NCI-H526 (cell line): ENCODE results near the gene SMC5.
A peak's percentile ranks its signal among the peaks of the same experiment; 100 is the strongest.
"Not testable (repeated sequence)": the region's sequence is repeated elsewhere in the genome, so short reads cannot be mapped to it uniquely, and the experiment has no call there.

Experiments
- DNase-seq, 2 experiments: peaks; one replicate each; lab custom pipeline; 2025; lab: John Stamatoyannopoulos, UW

Gene SMC5

DNA sequence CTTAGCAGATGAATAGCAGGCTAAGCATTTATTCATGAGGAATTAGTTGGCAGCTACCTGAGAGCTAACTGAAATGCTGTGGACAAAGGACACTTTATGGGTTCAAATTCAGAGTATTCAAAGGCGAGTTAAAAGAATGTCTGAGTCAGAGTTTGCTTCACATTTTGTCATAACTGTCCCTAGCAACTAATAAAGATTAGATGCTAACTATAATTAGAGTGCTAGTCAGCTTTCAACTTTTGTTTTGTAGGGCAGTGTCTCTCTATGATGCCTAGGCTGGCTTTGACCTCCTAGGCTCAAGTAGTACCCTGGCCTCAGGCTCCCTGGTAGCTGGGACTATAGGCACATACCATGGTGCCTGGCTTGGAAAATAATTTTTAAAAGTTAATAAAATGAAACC is 4.6 kb downstream of the SMC5 start:
- no peak for DNase-seq

DNA sequence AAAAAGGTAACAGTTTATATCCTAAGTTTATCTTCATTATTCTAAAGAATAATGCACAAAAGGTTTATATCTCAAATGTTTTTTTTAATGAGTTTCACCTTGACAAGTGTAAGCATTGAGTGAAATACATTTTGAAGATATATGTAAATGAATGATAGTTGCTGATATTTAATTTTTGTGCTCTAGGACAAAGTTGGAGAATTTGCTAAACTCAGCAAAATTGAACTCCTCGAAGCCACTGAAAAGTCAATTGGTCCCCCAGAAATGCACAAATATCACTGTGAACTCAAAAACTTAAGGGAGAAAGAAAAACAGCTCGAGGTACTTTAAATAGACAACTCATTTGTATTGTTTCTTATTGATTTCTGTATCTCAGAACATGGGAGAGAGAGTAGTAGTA is 19.5 kb downstream of the SMC5 start:
- no peak for DNase-seq

DNA sequence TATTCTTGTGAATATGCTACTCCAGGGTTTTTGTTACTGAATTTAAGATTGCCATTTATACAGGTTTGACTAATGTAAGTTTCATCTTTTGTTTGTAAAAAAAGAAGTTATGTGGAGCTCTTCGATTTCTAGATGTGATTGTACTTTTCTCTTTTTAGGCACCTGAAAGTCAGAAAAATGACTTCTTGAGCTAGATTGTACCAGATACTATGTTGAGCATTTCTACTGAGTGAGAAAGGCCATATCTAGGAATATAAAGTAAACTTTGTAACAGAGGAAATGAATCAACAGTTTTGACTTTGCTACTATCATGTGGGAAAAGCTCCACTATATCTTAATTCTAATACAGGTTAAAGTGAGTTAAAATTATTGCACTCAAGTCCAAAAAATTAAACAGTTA is 25.1 kb downstream of the SMC5 start:
- DNase-seq, result no peak

DNA sequence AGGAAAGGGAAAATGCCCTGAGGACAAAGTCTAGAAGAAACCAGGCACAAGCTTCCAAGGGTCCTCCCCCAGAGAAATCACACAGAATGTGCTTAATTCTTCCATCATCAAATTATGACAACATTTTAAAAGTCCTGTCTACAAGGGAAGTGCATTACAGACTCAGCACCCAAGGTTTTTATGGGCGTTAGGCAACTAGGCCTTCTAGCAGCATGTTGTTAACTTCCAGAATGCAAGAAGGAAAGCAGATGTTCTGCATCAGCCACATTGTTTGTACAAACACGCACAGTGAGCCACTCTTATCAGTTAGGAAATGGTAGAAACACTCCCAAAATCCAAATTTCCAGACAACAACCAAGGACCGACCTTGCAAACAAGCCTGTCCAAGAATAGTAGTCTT is 26.5 kb downstream of the SMC5 start:
- DNase-seq, result no peak

DNA sequence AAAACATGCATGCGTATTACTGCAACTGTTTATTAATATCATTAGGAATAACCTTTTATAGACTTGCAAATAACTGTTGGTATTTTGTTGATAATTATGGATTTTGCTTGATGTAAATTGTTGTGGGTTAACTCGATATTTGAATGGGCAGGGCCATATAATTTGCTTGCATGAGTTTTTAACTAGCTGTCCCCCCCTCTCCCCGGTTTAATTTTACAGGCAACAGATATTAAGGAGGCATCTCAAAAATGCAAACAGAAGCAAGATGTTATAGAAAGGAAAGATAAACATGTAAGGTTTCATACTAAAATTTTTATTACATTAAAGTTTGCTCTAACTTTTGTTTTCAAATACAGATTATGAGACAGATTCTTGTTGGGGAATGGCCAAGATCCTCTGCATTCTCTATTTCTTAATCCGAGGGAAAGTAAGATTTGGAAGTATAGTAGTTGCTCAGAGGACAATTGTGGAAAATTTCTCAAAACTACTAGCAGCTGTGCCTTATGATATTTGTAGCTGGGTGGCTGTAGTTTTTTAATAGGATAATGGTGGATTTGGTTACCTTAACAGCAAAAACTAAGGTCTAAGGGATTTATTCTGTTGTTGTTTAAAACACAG is 27.3 kb downstream of the SMC5 start:
- no peak for DNase-seq

DNA sequence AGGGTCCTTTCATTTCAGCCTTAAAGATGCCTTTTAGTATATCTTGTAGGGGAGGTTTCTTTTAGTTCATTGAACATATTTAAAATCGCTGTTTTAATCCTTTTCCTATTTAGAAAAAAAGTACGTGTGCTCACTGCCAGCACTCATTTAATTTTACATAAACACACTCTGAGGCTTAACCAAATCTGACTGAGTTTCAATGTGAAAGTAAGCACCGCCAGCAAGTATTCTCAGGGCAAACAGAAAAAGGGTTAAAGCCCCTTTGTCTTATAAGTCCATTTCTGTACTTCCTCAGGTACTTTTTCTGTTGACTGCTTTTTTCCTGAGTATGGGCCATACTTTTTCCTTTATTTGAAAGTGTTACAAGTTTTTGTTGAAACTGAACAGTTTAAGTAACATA is 31.8 kb downstream of the SMC5 start:
- DNase-seq, result no peak

DNA sequence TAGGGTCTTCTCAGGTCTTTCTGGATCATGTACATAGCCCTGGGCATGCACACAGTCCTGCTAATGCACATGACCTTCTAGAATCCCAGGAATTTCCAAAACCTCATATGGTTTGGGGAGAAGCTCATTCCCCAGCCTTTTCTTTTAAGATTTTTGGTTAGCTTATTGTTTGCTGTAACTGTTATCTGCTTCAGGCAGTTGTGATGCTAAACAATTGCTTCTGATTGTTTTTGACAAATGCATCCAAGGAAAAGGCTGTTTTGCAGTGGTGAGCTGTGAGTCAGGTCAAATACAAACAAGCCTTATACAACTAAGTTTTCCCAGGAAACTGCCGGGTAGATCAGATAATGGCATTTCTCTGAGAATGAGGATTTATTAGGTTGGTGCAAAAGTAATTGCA is 32.7 kb downstream of the SMC5 start:
- no peak for DNase-seq

DNA sequence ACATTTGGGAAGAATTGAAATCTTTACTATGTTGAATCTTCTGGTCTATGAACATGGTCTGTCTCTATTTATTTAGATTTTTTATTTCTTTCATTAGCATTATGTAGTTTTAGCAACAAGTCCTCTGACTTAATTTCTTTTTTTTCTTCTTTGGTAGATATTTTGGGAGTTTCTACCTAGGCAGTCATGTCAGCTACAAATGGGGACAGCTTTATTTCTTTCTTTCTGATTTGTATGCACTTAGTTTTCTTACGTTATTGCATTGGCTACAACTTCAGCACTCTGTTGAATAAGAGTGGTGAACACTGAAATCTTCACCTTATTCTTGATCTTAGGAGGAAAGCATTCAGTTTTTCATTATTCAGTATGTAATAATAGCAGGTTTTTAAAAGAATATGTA is 33.5 kb downstream of the SMC5 start:
- DNase-seq, result no peak

DNA sequence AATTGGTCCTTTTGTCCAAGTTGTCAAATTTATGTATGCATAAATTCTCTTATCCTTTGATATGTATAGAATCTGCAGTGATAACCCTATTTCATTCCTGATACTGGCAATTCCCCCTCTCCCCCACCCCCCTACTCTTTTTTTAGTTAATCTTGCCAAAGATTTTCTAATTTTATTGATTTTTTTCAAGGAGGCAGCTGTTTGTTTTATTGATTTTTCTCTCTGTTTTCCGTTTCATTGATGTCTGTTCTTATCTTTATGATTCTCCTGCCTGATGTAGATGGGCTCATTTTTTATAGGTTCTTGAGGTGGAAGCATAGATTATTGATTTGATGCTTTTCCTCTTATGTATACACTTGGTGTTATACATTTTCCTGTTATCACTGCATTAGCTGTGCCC is 34.4 kb downstream of the SMC5 start:
- no peak for DNase-seq

DNA sequence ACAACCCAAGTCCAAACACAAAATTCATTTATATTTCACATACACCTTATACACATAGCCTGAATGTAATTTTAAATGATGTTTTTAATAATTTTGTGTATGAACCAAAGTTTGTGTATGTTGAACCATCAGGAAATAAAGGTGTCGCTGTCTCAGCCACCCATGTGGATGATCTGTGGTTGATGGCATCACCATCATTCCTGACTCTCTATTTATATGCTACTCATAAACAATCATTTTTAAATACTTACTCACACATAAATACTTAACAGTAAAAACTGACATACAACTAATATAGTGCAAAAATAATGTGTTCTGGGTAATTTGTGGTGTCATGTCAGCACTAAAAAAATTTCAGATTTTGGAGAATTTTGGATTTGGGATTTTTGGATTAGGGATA is 38.4 kb downstream of the SMC5 start:
- DNase-seq, result no peak

DNA sequence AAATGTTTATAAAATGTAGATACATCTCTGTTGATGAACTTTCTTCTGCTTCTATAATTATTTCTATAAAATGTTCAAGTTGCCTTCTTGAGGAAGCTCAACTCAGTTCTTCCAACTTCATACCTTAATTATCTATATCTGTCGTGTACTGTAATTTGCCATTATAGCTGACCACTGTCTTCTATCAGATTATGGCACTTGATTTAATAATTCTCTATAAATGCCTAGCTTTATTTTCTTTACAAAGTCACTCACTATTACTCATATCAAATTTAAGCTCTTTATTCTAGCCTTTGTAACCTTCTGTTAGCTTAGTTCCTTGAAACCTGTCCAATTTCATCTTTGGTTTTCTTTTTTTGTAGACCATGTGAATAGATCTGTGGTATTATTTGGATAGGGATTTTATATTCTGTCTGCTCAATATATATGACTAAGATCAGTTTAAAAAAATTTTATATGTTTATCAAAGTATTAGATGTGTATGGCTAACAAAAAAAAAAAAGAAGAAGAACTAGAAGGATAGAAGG is 39.5 kb downstream of the SMC5 start:
- no peak for DNase-seq

DNA sequence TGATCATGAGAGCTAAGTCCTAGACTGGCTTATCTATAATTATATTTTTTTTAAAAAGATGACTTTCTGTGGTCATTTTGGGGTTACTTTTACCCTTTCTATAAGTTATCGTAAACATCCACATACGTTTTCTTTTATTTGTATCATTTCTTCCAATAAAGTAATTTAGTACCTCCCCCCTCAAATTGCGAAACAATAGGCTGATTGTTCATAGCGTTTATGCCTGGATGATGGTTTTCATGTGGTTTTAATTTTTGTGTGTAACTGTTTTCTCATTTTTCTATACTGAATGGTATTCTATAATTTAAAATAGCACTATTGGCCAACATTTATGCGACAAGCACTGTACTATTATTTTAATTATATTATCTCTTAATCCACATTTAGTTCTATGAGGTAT is 44.5 kb downstream of the SMC5 start:
- DNase-seq, result no peak

DNA sequence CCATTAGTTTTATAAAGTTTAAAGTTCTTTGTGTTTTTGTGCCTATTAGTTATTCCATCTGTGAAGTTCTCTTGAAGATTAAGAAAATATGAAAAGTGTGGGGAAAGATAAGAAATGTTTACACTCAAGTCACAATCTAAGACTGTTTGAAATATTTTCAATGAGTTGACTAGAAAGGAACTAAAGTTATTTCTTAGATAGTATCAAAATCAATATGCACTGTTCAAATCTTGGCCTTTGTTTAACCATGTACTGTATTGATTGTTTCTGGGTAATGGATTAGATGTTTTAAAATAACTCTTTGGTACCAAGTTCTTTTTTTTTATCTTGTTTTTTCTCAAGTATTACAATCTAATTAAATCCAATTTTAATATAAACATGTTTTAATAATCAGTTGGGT is 46.0 kb downstream of the SMC5 start:
- no peak for DNase-seq

DNA sequence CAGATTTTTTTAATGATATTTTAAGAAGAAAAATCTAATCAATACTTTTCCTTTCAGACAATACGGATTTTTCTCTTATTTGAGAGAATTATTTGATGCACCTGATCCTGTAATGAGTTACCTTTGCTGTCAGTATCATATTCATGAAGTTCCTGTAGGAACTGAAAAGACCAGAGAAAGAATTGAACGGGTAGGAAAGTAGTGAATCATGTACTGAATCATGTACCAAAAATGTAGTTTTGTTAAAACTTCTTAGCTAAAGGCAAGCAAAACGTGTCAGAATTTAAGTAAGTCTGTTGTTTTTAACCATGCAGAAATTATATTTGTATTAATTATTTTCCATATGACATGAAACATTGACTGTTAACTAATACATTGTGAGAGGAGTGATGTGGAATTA is 56.6 kb downstream of the SMC5 start:
- no peak for DNase-seq

DNA sequence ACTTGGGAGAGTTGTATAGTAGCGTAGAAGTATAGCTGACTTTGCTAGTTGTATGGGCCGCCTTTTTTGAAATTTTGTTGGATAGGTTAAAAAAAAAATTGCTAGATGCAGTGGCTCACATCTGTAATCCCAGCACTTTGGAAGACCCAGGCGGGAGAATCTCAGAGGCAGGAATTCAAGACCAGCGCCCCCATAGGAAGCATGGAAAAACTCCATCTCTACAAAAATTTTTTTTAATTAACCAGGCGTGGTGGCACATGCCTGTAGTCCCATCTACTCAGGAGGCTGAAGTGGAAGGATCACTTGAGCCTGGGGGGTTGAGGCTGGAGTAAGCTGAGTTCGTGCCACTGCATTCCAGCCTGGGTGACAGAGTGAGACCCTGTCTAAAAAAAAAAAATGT is 59.2 kb downstream of the SMC5 start:
- no peak for DNase-seq

DNA sequence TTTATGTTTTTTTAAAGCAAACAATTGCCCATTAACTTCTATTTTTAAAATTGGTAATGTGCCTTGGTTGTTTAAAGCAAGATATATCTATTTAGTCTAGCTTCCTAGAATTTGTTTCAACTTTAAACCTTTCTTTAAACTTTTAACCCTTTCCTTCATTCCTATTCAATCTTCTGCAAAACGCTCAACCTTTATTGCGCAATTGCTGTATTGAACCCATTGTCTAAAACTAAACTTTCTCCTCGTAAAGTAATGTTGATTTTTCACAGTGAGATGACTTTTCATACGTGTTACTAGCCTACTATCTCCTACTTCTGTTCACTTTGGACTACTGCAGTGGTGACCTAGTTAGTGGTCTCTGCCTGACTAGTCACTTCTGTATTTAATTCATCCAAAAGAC is 63.3 kb downstream of the SMC5 start:
- DNase-seq, result no peak

DNA sequence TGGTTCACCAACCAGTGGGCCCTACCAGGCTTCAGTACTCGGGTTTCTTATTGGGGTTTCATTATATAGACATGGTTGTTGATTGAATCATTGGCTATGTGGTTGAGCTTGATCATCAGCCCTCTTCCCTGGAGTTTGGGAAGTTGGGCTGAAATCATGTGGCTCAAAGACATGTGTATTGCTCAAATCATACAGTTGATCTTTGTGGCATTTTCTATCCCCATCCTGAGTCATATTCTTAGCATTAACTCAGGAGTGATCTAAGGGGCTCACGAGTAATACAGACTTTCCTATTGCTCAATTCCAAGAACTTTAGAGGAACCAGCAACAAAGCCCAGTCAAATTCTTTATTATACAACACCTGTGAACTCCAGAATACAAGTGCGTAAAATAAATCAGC is 66.2 kb downstream of the SMC5 start:
- DNase-seq, result no peak

DNA sequence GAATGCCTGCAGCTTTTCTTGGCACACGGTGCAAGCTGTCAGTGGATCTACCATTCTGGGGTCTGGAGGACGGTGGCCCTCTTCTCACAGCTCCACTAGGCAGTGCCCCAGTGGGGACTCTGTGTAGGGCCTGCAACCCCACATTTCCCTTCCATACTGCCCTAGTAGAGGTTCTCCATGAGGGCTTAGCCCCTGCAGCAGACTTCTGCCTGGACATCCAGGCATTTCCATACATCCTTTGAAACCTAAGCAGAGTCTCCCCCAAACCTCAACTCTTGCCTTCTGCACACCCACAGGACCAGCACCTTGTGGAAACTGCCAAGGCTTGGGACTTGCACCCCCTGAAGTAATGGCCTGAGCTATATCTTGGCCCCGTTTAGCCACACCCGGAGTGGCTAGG is 69.8 kb downstream of the SMC5 start:
- DNase-seq, result not testable (repeated sequence)

DNA sequence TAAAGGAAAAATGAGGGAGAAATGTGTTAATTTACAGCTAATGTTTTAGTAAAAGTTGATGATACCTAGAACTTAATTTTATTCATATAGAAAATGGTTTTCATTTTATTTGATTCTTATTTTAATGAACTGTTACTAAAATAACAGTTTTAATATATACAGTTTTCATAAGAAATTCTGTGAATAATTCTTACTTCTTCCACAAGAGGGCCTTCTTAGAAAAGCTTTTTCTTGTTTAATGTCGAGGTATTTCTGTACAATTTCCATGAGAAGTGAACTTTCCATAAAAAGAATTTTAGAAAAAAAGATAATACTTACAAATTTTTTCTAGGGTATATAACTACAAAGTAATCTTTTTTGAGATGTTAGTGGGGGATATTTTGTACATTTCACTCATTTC is 81.8 kb downstream of the SMC5 start:
- peak in 1 of 2 experiments; percentile 25 for DNase-seq

DNA sequence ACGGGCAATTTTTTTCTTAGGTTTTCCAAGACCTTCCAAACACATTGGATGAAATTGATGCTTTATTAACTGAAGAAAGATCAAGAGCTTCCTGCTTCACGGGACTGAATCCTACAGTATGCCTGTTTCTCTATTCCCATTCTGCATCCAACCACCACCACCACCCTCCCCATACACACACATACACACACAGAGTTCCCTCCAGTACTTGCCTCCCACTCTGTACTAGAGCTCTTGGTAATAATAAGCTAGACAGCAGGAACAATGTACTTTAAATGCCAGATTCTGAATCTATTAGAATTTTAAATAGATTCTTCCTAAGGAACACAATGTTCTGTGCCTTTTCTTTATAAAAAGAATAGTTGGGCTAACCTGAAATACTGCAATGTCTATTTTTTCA is 88.3 kb downstream of the SMC5 start:
- no peak for DNase-seq

DNA sequence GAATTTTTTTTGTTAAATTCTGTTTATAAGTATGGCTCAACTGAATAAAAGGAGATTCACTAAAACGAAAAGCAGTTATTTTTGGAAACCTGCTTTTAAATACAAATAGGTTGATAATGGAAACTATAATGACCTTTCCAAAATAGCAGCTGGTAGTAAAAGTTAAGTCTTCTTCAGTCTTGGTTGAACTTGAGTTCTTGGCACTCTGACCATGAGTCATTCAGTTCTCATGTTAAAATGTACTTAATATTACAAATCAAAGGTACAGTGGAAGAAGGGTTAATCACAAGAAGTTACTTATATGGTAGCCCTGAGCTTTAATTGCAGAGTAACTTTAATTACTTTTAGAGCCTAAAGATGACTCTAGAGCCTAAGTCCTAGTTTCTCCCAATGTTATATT is 93.6 kb downstream of the SMC5 start:
- no peak for DNase-seq

DNA sequence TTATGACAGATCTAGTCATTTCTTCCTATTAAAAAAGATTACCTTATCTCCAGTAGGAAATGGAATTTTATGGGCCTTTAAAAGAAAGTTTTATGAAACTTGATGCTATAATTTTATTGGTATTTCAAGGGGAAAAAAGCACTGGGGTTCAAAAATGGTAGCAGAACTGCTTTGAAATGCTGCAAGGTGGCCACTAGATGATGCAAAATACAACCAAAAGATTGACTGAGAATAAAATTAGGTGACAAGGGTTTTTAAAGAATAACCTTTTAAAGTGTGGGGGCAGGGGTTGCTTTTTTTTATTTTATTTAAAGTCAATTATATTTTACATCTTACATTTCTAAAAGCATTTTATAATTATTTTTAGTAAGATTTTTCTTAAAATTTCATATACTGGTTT is 94.0 kb downstream of the SMC5 start:
- no peak for DNase-seq

DNA sequence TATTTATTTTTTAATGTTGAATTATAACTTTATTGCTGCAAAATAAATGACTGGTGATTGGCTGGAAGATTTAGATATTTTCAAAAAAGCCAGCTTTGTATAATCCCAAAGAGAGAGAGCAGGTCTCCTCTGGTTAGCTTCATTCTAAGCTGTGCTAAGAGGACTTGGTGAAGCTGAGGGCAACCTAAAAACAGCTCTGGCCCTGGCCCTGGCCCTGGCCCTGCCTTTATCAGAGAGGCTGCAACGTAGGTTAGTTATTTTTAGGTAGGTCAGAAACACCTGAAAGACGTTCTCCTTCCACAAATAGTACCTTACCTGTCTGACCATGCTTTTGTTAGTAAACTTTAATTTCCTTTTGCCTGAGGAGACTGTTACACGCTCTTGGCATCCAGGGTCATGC is 97.0 kb downstream of the SMC5 start:
- DNase-seq, result no peak

DNA sequence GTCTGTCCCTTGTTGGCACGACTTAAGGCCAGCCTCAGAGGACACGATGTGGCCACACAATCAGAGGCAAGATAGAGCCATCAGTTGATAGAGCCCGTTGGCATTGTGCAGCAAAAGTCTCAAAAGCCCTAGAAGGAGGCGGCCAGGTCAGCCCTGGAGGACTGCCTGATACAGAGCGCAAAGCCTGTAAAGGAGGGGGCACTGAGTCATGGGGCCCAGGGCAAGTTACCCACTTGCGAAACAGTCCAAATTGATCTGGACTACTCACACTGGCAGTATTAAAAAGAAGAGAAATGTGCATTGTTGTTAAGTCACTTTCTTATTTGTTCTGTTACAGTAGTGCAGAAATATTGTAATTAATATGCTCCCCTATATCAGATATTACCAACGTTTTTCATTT is 104.2 kb downstream of the SMC5 start:
- DNase-seq, result no peak

DNA sequence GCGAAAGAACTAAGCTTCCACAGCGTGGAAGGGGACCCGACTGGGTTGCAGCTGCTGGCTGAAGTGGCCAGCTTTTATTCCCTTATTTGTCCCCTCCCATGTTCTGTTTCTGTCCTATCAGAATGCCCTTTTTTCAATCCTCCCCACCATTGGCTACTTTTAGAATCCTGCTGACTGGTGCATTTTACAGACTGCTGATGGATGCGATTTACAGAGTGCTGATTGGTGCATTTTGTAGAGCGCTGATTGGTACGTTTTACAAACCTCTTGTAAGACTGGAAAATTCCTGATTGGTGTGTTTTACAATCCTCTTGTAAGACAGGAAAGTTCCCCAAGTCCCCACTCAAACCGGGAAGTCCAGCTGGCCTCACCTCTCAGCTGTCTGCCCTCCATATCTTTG is 105.0 kb downstream of the SMC5 start:
- no peak for DNase-seq
